Measurements from ENCODE around the gene AMFR.

Gene AMFR

DNA sequence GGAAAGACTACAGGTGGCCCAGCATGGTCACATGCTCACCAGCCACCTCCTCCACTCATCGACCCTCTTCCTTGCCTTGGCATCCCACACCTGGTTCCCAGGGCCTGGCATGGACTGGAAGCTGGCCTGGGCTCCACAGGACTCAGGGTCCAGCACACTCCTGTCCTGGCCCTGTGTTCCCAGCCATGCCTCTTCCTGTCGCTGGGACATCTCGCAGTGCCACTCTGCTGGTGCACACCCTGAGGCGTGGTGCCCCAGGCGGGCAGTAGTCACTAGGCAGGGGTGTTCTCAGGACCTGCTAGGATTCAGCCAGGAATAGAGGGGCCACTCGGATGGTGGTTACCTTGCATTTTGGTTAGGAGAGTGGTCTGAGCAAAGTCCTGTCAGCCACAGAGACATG is 99.4 kb downstream of the AMFR start:
- intact Hi-C loops (cut with DNase I): loop anchor here (10.0 kb wide), 1 partner anchor 281 kb away; no protein-coding TSS in a partner anchor

DNA sequence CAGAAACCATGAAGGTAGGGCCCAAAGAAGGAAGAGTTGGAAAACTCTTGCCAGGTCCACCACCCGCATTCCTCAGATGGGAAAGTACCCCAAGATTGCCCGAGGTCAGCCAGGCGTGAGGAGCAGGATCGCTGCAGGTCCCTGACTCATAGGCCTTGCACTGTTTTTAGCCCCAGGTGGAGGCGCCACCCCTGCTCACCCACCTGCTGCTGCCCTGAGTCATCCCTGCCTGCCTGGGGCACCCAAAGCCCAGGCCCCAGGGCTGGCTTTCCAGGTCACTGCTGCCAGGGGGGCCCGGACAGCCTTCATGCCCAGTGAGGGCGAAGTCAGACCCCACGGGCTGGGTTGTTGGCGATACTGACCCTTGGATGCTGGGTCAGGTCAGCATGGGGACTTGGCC is 100.9 kb downstream of the AMFR start:
- intact Hi-C loops (cut with DNase I): loop anchor here (5.0 to 10.0 kb wide), 2 partner anchors 280 to 377 kb away; no protein-coding TSS in a partner anchor
- peak in 4 of 42 donors; percentile 44 to 72 (median 60) for DNase-seq

More for the DNA sequence above, 99.4 kb downstream of the AMFR start:
- DNase-seq: no peak

DNA sequence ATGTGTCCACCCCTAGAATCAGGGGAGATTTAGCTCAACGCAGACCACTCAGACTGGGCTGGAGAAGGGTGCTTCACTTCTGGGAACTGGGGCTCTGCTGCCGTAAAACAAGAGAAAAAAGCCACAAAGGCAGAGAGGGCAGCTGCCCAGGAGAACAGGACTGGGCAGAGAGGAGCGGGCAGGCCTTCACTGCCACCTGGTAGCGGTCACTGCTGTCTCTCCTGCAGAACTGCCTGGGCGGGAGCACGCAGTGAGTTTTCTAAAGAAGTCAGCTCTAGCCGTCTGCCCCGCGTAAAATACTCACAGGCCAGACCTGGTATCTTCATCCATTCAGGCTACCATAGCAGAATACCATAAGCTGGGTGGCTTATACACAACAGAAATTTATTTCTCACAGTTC is 103.8 kb downstream of the AMFR start:
- DNase-seq: no peak
- intact Hi-C loops (cut with DNase I): loop anchor here (5.0 to 10.0 kb wide), 2 partner anchors 277 to 374 kb away; no protein-coding TSS in a partner anchor

DNA sequence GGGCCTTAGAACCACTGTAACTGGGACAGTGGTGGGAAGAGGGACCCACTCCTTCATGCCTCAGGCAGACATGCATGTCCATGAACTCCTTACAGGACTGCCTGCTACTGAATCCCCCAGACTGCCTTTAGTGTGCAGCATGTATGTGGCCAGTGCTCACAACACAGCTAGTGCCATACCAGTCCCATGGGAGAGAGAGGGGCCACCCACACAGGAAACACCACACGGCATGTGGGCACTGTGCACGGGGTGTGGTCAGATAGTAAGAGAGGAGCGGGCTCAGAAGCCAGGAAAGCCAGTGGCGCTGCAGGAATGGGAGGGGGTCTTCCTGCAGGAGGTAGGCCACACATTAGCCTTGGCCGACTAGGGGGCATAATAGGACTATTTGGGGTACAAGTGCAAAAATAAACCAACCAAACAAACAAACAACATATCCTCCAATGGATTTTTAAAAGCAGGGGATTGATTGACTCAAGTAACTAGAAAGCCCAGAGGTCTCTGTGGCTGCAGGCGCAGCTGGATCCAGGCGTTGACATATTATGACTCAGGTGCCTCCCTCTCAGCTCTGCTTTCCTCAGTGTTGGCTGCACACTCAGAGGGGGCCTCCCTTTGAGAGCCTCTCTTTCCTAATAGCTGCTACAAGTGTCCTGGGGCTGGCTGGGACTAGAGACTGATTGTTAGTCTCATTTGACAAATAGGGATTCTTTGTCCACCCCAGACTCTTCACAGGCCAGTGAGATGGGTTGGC is 104.4 kb downstream of the AMFR start:
- intact Hi-C loops (cut with DNase I): loop anchor here (5.0 to 10.0 kb wide), 2 partner anchors 276 to 374 kb away; no protein-coding TSS in a partner anchor
- no peak for DNase-seq

DNA sequence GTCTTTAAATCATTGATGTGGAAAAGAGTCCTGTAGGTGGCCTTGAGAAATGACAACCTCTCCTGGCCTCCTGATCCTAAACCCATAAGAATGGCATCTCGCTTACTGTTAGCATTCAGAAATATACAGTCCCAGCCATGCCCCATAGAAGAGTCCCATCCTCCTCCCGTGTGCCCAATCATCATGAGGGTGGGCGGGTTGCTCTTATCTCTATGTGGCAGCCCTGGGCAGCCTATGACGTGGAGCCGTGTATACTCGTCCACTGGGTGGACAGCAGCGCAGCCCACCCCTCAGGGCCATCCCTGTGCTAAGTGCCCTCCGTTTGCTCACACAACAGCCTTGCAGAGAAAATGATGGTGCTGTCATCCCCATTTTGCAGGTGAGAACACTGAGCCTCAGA is 105.3 kb downstream of the AMFR start:
- DNase-seq: no peak
- intact Hi-C loops (cut with DNase I): loop anchor here (5.0 to 10.0 kb wide), 2 partner anchors 275 to 373 kb away; no protein-coding TSS in a partner anchor

DNA sequence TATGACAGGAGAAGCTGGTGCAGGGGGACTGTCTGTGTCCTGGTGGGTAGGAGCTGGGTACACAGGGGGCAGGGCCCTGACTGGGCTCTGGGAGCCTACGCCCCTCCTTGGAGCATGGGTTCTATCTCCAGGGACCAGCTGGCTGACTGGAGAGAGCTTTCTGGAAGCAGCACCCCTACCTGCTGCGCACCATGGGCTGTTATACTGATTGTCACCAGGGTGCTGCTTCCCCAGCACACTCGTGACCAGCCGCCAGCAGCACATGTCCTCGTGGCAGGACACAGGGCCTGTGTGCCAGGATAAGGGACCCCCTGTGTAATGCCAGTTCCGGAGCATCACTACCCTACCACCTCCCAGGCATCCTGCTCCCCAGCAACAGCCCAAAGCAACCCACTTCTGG is 106.0 kb downstream of the AMFR start:
- intact Hi-C loops (cut with DNase I): loop anchor here (5.0 to 10.0 kb wide), 2 partner anchors 127 to 215 kb away; partner anchors contain the start of gene GNAO1
- peak in 24 of 42 donors; percentile 54 to 82 (median 64) for DNase-seq

DNA sequence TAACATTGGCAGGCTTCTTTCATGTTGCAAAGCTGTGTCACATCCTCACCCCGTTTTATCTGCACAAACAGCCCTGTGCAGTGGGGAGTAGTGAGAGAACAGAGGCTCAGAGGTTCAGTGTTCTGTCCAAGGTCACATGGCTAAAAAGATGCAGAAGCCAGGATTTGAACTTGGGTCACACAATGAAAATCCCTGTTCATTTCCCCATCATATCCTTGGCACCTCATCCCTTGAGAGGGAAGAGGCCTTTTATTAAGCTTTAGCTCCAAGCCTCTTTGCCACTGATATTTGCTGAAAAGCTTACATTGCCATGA is 106.6 kb downstream of the AMFR start:
- intact Hi-C loops (cut with DNase I): loop anchor here (5.0 to 10.0 kb wide), 2 partner anchors 126 to 214 kb away; partner anchors contain the start of gene GNAO1
- DNase-seq: peak in 1 of 42 donors; percentile 32

DNA sequence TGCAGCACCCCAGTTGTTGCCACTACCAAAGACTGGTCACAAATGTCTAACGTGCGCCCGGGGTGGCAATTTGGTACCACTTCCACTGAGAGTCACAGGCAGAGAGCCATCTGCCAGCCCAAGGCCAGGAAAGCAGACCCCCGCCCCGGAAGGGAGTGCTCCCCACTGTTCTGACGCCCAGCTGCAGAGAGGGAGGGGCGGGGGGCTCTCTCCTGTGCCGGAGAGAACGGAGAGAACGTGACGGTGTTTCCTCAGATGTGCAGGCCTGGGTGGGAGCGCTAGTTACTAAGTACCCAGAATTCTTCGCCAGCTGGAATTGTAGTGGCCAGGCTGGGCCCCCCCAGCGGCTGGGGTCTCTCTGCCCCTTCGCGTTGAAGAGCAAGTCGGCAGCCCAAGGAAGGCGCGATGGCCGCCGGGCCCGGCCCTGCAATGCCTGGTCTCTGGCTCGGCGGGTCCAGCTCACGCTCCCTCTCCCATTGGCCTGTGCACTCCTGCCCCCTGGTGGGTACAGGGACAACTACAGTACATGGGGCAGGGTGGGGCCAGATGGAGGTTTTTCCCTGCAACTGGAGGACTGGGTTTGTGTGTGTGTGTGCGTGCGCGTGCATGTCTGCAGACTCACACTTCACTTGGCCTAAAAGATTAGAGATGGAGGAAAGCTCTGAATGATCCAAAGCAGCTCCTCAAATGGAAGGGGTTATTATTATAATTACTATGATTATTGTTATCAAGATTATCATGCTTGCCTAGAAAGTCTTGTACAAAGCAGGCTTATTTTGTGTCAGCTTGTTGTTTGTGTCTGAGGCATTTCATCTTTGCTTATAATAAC is 107.1 kb downstream of the AMFR start:
- intact Hi-C loops (cut with DNase I): loop anchor here (5.0 to 10.0 kb wide), 2 partner anchors 126 to 213 kb away; partner anchors contain the start of gene GNAO1
- DNase-seq: peak; percentile 77 to 97 (median 91)

DNA sequence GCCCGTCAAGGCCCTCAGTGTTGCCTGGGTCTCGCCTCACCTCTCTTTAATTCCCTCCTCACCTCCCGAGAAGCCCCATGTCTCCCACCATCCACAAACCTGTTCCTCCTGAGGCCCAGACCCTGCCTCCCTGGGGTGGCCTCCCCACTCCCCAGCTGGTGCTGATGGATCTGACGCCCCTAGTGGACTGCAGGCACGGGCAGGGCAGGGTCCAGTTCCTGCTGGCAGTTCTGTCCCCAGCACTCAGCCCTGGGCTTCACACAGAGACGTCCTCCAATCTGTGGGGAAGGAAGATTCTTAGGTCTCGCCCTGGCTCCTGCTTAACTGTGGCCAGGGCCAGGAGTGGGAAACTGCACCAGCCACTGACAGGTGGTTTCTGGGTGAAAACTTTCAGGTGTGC is 108.8 kb downstream of the AMFR start:
- intact Hi-C loops (cut with DNase I): loop anchor here (5.0 to 10.0 kb wide), 2 partner anchors 124 to 212 kb away; partner anchors contain the start of gene GNAO1
- DNase-seq: peak in 3 of 42 donors; percentile 47 to 63 (median 48)

DNA sequence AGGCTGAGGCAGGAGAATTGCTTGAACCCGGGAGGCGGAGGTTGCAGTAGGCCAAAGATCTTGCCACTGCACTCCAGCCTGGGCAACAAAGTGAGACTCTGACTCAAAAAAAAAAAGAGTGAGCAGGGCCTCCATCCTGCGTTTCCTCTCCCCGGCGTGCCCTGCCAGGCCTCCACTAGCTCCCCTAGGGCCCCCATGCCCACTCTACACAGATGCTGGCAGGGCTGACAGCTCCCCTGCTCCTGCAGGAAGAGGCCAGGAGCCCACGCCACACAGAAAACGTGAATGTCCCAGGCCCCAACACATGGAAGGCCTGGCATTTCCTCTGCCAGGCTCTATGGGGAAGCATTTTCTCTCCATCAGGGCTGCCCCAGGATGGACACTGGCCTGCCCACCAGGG is 109.4 kb downstream of the AMFR start:
- DNase-seq: no peak
- intact Hi-C loops (cut with DNase I): loop anchor here (5.0 to 10.0 kb wide), 2 partner anchors 124 to 211 kb away; partner anchors contain the start of gene GNAO1

DNA sequence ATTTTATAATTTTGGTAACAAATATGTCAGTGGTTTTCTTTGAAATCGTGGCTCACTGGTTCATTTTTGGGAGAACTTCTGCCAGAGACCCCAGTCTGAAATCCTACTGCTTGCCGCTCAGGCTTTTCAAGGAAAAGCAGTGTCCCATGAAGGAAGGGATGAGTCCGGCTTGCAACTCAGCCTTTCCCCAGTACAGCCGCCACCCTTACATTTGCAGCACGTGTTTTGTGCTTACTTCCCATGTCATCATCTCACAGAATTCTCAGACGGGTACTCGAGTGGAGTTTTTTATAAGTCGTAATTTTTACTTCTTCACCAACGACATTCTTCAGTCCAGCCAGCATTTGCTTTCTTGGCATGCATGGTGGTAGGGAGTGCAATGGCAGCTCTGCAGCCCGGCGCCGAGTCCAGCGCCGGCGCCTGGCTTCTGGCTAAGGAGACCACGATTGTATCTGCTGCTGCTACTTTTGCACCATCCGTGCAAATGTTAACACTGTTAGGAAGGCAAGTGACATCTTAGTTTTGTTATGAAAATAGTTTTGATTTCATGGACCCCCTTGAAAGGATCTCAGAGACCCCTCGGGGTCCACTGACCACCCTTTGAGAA is 111.0 kb downstream of the AMFR start:
- intact Hi-C loops (cut with DNase I): loop anchor here (5.0 to 10.0 kb wide), 2 partner anchors 47 to 210 kb away; no protein-coding TSS in a partner anchor
- no peak for DNase-seq

DNA sequence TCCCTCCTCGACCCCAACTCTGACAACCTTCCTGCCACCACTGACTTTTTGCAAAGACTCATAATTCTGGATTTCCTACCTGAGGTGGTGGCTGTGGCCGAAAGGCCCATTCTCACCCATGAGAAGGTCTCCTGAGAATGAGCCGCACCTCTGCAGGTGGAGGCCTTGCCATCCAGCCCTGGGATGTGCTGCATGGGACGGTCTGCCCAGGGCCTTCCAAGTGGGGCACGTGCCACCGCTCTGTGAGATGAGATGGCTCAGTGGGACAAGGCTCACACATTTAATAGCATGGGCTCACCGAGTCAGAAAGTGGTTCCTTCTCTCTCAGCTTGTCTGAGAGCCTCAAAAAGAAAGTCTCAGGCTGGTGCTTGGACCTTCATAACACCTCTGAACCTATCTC is 112.8 kb downstream of the AMFR start:
- intact Hi-C loops (cut with DNase I): loop anchor here (5.0 to 10.0 kb wide), 2 partner anchors 45 to 208 kb away; no protein-coding TSS in a partner anchor
- DNase-seq: no peak

DNA sequence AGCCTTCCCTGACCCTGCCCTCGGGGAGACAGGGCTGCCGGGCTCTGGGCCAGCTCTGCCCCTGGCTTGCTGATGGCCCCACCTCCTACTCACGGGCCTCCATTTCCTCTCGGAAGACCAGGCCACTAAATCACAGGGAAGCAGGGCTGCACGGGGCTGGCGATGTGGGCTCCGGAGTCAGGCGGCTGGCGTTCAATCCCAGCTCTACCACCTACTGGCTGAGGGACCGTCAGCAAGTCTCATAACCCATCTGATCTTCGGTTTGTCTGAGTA is 113.4 kb downstream of the AMFR start:
- DNase-seq: no peak
- intact Hi-C loops (cut with DNase I): loop anchor here (5.0 to 10.0 kb wide), 2 partner anchors 45 to 207 kb away; no protein-coding TSS in a partner anchor
